ENCODE results near the gene IL23R. TPM values are rescaled to one million over a fixed set of nuclear protein-coding genes. Genes with fewer than 3 reads are reported as not detected.

Gene IL23R, protein sequence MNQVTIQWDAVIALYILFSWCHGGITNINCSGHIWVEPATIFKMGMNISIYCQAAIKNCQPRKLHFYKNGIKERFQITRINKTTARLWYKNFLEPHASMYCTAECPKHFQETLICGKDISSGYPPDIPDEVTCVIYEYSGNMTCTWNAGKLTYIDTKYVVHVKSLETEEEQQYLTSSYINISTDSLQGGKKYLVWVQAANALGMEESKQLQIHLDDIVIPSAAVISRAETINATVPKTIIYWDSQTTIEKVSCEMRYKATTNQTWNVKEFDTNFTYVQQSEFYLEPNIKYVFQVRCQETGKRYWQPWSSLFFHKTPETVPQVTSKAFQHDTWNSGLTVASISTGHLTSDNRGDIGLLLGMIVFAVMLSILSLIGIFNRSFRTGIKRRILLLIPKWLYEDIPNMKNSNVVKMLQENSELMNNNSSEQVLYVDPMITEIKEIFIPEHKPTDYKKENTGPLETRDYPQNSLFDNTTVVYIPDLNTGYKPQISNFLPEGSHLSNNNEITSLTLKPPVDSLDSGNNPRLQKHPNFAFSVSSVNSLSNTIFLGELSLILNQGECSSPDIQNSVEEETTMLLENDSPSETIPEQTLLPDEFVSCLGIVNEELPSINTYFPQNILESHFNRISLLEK
- total RNA-seq (2022; extraction: Qiagen RNA extraction) = not detected in 5 replicates

DNA sequence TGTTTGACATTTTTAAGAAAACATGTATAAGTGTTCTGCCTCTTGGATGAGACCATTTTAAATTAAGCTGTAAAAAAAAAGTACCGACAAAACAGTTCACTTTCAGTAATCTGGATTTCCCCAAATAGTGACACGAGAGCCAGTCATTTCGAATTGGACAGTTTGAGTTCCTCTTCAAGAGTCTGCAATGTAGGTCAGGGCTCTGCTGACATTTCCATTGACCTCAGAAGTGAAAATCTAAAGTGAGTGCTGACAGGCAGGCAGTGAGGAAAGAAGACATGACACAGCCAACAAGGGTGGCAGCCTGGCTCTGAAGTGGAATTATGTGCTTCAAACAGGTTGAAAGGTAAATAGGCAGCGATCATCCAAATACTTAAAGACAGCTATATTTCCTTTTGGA lies at the start of gene IL23R:
TSS of gene IL23R (plus strand) at position 259 of the 400 bp plus-strand sequence. CDS start 1,667 bp downstream, outside the sequence.

DNA sequence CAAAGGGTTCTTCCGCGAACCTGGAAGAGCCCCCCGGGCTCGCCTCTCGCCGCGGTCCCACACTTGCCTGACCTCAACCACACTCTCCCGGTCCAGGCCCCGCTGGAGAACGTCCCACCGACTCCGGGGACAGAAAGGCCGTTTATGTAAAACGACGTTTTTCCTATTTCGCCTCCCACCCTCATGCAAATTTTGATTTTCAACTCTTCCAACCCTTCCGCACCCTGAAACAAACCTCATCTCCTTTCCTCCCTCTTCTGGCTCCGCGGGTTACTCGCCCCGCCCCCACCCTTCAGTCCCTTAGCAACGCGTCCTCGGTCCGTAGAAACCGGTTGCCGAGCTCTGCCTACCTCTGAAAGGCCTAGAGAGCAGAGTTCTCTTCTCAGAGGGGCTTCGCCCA lies 31.6 kb upstream of the IL23R start, which contains the start of gene C1orf141:
TSS of gene C1orf141 (minus strand) at position 276 of the 400 bp plus-strand sequence. CDS start 7,730 bp downstream, outside the sequence.

DNA sequence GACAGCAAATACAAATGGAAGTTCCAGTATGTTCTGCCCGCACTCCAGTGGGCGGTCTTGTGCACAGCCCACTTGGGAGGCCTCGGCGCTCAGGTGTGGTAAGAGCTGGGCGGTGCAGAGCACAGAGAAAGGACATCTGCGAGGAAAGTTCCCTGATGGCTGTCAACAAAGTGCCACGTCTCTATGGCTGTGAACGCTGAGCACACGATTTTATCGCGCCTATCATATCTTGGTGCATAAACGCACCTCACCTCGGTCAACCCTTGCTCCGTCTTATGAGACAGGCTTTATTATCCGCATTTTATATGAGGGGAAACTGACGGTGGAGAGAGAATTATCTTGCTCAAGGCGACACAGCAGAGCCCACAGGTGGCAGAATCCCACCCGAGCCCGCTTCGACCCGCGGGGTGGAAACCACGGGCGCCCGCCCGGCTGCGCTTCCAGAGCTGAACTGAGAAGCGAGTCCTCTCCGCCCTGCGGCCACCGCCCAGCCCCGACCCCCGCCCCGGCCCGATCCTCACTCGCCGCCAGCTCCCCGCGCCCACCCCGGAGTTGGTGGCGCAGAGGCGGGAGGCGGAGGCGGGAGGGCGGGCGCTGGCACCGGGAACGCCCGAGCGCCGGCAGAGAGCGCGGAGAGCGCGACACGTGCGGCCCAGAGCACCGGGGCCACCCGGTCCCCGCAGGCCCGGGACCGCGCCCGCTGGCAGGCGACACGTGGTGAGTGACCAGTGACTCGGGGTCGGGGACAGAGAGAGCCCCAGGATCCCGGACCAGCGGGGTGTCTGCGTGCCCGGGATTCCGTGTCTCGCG lies 141.2 kb downstream of the IL23R start, which contains the start of gene IL12RB2:
TSS of gene IL12RB2 (plus strand) at position 623 of the 810 bp plus-strand sequence. CDS start 12,496 bp downstream, outside the sequence.

Other genes with a start within 250 kb of the IL23R start
- 0.17 to 3.0 TPM (median 1.1 TPM) in 5 replicates for gene DNAI4, start 241.6 kb upstream of the IL23R start, total RNA-seq (2022; extraction: Qiagen RNA extraction)
- gene MIER1, start 241.5 kb upstream of the IL23R start, total RNA-seq (2022; extraction: Qiagen RNA extraction) = 7.8 to 13.2 TPM (median 9.9 TPM) in 5 replicates
- gene SLC35D1, start 112.3 kb upstream of the IL23R start, total RNA-seq (2022; extraction: Qiagen RNA extraction) = 7.0 to 10.3 TPM (median 7.6 TPM) in 5 replicates
- not detected in 5 replicates for gene C1orf141, start 31.5 kb upstream of the IL23R start, total RNA-seq (2022; extraction: Qiagen RNA extraction)
- 0.08 to 0.20 TPM (median 0.12 TPM) in 5 replicates for gene IL12RB2, start 141.4 kb downstream of the IL23R start, total RNA-seq (2022; extraction: Qiagen RNA extraction)